ENCODE measurements around the gene HAPLN2.

HAPLN2 gene

GRCh38 chr1:156662800-156663055 is 43.5 kb downstream of the HAPLN2 start:
- no peaks in the 10 kb centered on the region for H3K9me3 ChIP-seq (ENCODE audit: control insufficient read depth, insufficient read depth, low read depth, low read length)
- no peaks in the 10 kb centered on the region for H3K36me3 ChIP-seq (ENCODE audit: control insufficient read depth in 2 of 2, insufficient read depth in 1 of 2, low read length in 2 of 2)
- TF ChIP-seq SP3 (tag by site-specific recombination; IDR thresholded peaks at IDR 0.05) (no peak), TRIM28 (IDR thresholded peaks at IDR 0.05; ENCODE audit: borderline replicate concordance, low read length) (no peak), ZNF549 (tag by site-specific recombination; IDR thresholded peaks at IDR 0.05) (no peak), ZNF19 (tag by site-specific recombination; IDR thresholded peaks at IDR 0.05; ENCODE audit: low read depth) (no peak), ZNF184 (tag by site-specific recombination; IDR thresholded peaks at IDR 0.05) (no peak), ZNF202 (tag by site-specific recombination; IDR thresholded peaks at IDR 0.05; ENCODE audit: borderline replicate concordance) (no peak), KLF1 (tag by site-specific recombination; IDR thresholded peaks at IDR 0.05) (no peak), INSM2 (tag by site-specific recombination; IDR thresholded peaks at IDR 0.05) (no peak), ZNF174 (tag by site-specific recombination; IDR thresholded peaks at IDR 0.05) (no peak), ZNF501 (tag by site-specific recombination; IDR thresholded peaks at IDR 0.05) (no peak), FEZF1 (tag by site-specific recombination; IDR thresholded peaks at IDR 0.05) (no peak), HOXA7 (CRISPR knock-in tag; IDR thresholded peaks at IDR 0.05; ENCODE audit: borderline replicate concordance) (no peak), ZNF169 (tag by site-specific recombination; IDR thresholded peaks at IDR 0.05) (no peak), ZNF18 (tag by site-specific recombination; IDR thresholded peaks at IDR 0.05) (no peak), ZSCAN16 (tag by site-specific recombination; IDR thresholded peaks at IDR 0.05) (no peak), ZNF354C (tag by site-specific recombination; IDR thresholded peaks at IDR 0.05; ENCODE audit: borderline replicate concordance, low read depth) (no peak), ZNF121 (tag by site-specific recombination; IDR thresholded peaks at IDR 0.05) (no peak), ZNF155 (tag by site-specific recombination; IDR thresholded peaks at IDR 0.05) (no peak), ZNF16 (tag by site-specific recombination; IDR thresholded peaks at IDR 0.05; ENCODE audit: low read depth) (no peak), ZNF398 (tag by site-specific recombination; IDR thresholded peaks at IDR 0.05) (no peak)
- ChIA-PET CTCF (interaction anchor here (0.7 to 15.2 kb wide), 5 partner anchors 19 to 226 kb away, joined by 3 to 564 read pairs (median 4); partner anchors contain the start of gene NES), POLR2A (no interaction called here)
- H3K4me3 ChIP-seq (ENCODE audit: low read depth, low read length) = no peak overlapping the region
- no peak overlapping the region for H3K27ac ChIP-seq (ENCODE audit: extremely low read depth, low read depth, low read length)
- peaks cover 9% of the 10 kb centered on the region; the same call in 1 of the 2 replicates for H3K4me1 ChIP-seq (ENCODE audit: control insufficient read depth, insufficient read depth, low read length)

GRCh38 chr1:156663178-156663577 is 44.0 kb downstream of the HAPLN2 start:
- H3K4me1 ChIP-seq (ENCODE audit: control insufficient read depth, insufficient read depth, low read length) = peaks cover 9% of the 10 kb centered on the region; the same call in 1 of the 2 replicates
- POLR2A ChIA-PET = interaction anchor here (2.0 kb wide), 1 partner anchor 10 kb away, joined by 4 read pairs; no protein-coding TSS in a partner anchor
- no peak for TF ChIP-seq ZNF621 (tag by site-specific recombination; IDR thresholded peaks at IDR 0.05)
- TF ChIP-seq ZNF398 (tag by site-specific recombination; IDR thresholded peaks at IDR 0.05) = 0 out of 2 replicates have a peak, but pooled peaks have one; percentile 18
- TF ChIP-seq PATZ1 (tag by site-specific recombination; IDR thresholded peaks at IDR 0.05) = 0 out of 2 replicates have a peak, but pooled peaks have one; percentile 34
- H3K9me3 ChIP-seq (ENCODE audit: control insufficient read depth, insufficient read depth, low read depth, low read length) = no peaks in the 10 kb centered on the region
- H3K36me3 ChIP-seq (ENCODE audit: control insufficient read depth in 2 of 2, insufficient read depth in 1 of 2, low read length in 2 of 2) = no peaks in the 10 kb centered on the region
- no peak overlapping the region for H3K27ac ChIP-seq (ENCODE audit: extremely low read depth, low read depth, low read length)
- CTCF ChIA-PET = interaction anchor here (0.7 to 15.2 kb wide), 3 partner anchors 19 to 226 kb away, joined by 3 to 564 read pairs (median 4); partner anchors contain the start of gene NES
- H3K4me3 ChIP-seq (ENCODE audit: low read depth, low read length) = no peak overlapping the region
